Ishikawa (cell line): ENCODE results near the gene NXNL1.

Source experiments
- CREB1 ChIP-seq: IDR thresholded peaks from 2 replicates; pipeline ENCODE4 v1.6.1; 2012; ENCODE audit warnings: low read depth
- EP300 ChIP-seq: IDR thresholded peaks from 2 replicates; pipeline ENCODE4 v1.6.1; 2012; ENCODE audit warnings: borderline replicate concordance
- TAF1 ChIP-seq: IDR thresholded peaks from 2 replicates; pipeline ENCODE4 v1.6.1; 2012; ENCODE audit warnings: low read depth, mild to moderate bottlenecking
- TCF12 ChIP-seq: IDR thresholded peaks from 2 replicates; pipeline ENCODE4 v1.6.1; 2012; ENCODE audit warnings: low read depth
- TEAD4 ChIP-seq: IDR thresholded peaks from 2 replicates; pipeline ENCODE4 v1.6.1; 2012
- YY1 ChIP-seq: IDR thresholded peaks from 2 replicates; pipeline ENCODE4 v1.6.1; 2012; ENCODE audit warnings: low read depth
- ZBTB7A ChIP-seq: IDR thresholded peaks from 2 replicates; pipeline ENCODE4 v1.6.1; 2012; ENCODE audit warnings: low read depth
- TF ChIP-seq, protein P1 (sequence below): IDR thresholded peaks from 2 replicates; pipeline ENCODE4 v1.6.1; 2012
- TF ChIP-seq, protein P2 (sequence below): IDR thresholded peaks from 2 replicates; pipeline ENCODE4 v1.6.1; 2012; ENCODE audit warnings: low read depth, mild to moderate bottlenecking
- TF ChIP-seq, protein P3 (sequence below): IDR thresholded peaks from 2 replicates; pipeline ENCODE4 v1.6.1; 2012

DNA sequence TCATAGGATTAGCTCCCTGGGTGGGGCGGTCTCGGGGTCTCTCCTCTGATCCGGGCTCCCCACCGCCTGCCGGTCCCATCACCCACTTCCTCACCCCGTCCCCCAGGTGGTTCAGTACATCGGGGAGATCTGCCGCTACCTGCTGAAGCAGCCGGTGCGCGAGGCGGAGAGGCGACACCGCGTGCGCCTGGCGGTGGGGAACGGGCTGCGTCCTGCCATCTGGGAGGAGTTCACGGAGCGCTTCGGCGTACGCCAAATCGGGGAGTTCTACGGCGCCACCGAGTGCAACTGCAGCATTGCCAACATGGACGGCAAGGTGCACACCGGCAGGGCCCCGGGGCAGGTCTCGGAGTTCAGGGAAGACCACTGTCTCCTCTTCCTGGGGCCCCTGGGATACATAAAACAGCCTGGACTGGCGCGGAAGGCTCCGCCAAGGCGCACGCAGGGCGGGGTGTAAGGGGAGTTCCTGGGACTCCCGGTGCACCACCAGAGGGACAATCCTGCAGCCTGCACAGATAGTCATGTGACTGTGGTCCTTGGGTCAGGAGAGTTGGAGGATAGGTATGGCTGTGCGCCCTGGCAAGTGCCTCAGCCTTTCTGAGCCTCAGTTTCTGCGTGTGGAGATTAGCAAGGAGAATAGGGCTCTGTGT is 36.5 kb upstream of the NXNL1 start:
- no peak for TF ChIP-seq CREB1
- no peak for TF ChIP-seq TCF12
- TF ChIP-seq TAF1, result no peak
- TF ChIP-seq EP300, result no peak
- TF ChIP-seq, protein P1, sequence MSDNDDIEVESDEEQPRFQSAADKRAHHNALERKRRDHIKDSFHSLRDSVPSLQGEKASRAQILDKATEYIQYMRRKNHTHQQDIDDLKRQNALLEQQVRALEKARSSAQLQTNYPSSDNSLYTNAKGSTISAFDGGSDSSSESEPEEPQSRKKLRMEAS, result no peak
- TF ChIP-seq, protein P2, sequence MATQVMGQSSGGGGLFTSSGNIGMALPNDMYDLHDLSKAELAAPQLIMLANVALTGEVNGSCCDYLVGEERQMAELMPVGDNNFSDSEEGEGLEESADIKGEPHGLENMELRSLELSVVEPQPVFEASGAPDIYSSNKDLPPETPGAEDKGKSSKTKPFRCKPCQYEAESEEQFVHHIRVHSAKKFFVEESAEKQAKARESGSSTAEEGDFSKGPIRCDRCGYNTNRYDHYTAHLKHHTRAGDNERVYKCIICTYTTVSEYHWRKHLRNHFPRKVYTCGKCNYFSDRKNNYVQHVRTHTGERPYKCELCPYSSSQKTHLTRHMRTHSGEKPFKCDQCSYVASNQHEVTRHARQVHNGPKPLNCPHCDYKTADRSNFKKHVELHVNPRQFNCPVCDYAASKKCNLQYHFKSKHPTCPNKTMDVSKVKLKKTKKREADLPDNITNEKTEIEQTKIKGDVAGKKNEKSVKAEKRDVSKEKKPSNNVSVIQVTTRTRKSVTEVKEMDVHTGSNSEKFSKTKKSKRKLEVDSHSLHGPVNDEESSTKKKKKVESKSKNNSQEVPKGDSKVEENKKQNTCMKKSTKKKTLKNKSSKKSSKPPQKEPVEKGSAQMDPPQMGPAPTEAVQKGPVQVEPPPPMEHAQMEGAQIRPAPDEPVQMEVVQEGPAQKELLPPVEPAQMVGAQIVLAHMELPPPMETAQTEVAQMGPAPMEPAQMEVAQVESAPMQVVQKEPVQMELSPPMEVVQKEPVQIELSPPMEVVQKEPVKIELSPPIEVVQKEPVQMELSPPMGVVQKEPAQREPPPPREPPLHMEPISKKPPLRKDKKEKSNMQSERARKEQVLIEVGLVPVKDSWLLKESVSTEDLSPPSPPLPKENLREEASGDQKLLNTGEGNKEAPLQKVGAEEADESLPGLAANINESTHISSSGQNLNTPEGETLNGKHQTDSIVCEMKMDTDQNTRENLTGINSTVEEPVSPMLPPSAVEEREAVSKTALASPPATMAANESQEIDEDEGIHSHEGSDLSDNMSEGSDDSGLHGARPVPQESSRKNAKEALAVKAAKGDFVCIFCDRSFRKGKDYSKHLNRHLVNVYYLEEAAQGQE, result no peak
- no peak for TF ChIP-seq TEAD4
- TF ChIP-seq, protein P3, sequence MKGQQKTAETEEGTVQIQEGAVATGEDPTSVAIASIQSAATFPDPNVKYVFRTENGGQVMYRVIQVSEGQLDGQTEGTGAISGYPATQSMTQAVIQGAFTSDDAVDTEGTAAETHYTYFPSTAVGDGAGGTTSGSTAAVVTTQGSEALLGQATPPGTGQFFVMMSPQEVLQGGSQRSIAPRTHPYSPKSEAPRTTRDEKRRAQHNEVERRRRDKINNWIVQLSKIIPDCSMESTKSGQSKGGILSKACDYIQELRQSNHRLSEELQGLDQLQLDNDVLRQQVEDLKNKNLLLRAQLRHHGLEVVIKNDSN, result no peak
- no peak for TF ChIP-seq YY1
- TF ChIP-seq ZBTB7A, result no peak
